ENCODE results near the gene CHMP2A. TPM values are rescaled to one million over a fixed set of nuclear protein-coding genes. Genes with fewer than 3 reads are reported as not detected.
A peak's percentile ranks its signal among the peaks of the same experiment; 100 is the strongest.

Gene CHMP2A
- total and polyA plus RNA-seq, 4 donors: 87.7 to 309 (median 192) TPM

DNA sequence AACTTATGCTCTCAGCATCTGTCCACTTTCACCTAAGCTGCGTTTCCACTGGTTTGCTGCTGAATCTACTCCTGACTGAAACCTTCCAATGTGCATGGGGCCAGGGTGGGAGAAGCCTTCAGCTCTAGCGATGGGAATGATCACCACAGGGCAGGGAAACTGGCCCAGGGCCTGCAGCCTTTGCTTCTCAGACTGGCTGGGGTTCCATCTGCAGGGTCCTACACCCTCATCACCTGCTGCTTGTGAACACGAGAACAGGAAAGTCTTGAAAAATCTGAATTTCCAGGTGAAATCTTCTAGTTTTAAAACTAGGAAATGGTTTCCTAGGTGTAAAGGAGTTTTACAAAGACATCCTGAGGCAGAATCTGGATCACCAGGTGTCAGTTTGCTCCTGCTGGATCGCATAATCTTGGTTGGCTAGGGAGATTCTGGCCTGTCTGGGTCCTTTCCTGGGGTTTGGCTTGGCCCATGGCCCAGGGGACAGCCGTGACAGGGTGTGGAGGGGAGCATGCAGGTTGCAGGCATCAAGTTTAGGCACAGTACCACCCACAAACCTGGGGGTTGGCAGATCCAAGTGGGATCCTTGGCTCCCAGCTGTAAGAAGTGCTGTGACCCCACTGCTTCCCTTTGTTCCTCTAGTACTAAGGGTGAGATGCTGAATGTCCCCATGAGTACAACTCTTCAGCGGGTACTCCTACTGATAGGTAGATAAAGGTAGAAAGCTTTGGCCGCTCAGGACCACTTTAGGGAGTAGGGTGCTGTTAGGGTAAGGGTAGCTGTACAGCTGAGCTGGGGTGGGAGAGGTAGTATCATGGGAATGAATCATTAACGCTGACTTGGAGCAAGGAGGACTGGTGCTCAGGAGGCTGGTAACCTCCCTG, 5.3 kb upstream of the CHMP2A start:
- TF ChIP-seq, protein P1, sequence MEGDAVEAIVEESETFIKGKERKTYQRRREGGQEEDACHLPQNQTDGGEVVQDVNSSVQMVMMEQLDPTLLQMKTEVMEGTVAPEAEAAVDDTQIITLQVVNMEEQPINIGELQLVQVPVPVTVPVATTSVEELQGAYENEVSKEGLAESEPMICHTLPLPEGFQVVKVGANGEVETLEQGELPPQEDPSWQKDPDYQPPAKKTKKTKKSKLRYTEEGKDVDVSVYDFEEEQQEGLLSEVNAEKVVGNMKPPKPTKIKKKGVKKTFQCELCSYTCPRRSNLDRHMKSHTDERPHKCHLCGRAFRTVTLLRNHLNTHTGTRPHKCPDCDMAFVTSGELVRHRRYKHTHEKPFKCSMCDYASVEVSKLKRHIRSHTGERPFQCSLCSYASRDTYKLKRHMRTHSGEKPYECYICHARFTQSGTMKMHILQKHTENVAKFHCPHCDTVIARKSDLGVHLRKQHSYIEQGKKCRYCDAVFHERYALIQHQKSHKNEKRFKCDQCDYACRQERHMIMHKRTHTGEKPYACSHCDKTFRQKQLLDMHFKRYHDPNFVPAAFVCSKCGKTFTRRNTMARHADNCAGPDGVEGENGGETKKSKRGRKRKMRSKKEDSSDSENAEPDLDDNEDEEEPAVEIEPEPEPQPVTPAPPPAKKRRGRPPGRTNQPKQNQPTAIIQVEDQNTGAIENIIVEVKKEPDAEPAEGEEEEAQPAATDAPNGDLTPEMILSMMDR (IDR thresholded peaks at IDR 0.05; ENCODE audit: control extremely low read depth, extremely low read depth): no peak
- ATAC-seq (ENCODE audit: insufficient read depth, low FRiP score) (no peak), DNase-seq (no peak)
- Histone ChIP-seq H3K36me3 (ENCODE audit: control insufficient read depth in 4 of 4, insufficient read depth in 4 of 4, low read length in 4 of 4) (peaks cover 0 to 11% (median 9%) of the 10 kb centered on the region in 4 donors), H3K4me1 (ENCODE audit: control insufficient read depth in 5 of 5, insufficient read depth in 5 of 5, low read length in 5 of 5) (peaks cover 9 to 45% (median 23%) of the 10 kb centered on the region in 5 donors), H3K27ac (ENCODE audit: low read depth in 1 of 2, low read length in 1 of 2) (peak overlapping the region; percentile 85 to 99), H3K27me3 (ENCODE audit: control insufficient read depth in 3 of 3, insufficient read depth in 3 of 3, low read length in 2 of 3) (peaks cover 0 to 22% (median 12%) of the 10 kb centered on the region in 3 donors), H3K4me3 (no peak overlapping the region), H3K9me3 (ENCODE audit: control insufficient read depth in 4 of 4, insufficient read depth in 3 of 4, low read length in 3 of 4) (no peaks in the 10 kb centered on the region), H3K9ac (ENCODE audit: insufficient read depth in 1 of 2, low read length in 2 of 2) (peak overlapping the region in 1 of 2 donors; percentile 7)
- WGBS, 2 donors: 85 to 86% methylated on average over 8 of the region's 8 CpGs

DNA sequence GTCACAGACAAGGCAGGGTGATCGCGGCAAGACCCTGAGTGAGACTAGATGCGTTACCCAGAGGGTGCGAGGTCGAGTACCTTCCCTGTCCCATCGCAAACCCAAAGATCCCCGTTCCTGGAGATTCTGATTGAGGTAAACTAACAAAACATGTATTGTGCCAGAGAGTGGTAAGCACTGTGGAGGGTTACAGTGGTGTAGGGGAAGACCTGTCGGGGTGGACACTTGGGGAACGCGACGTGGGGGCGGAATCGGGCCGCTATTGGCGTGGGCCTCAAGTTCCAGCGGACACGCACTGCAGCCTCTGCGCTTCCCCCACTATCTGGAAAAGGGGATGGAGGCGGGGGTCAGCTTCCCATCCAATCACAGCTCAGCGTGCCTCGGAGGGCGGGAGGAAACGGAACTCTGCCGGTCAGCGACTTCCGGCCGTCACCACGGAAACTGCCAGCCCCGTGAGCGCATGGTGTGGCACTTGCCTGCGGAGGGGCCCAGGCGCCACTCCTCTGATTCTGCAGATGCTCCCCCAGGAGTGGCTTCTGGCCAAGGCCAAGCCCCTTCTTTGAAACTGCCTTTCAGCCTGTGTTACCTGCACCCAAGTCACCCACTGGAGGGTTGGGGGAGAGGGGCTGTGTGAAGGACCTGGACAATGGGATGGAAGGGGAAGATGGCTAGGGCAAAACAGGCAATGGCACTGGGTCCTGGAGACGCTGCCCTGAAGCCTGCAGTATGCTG, 4.5 kb upstream of the CHMP2A start:
- Histone ChIP-seq H3K27ac (ENCODE audit: low read depth in 1 of 2, low read length in 1 of 2) (peak overlapping the region; percentile 98 to 99), H3K9me3 (ENCODE audit: control insufficient read depth in 4 of 4, insufficient read depth in 3 of 4, low read length in 3 of 4) (no peaks in the 10 kb centered on the region), H3K36me3 (ENCODE audit: control insufficient read depth in 4 of 4, insufficient read depth in 4 of 4, low read length in 4 of 4) (peaks cover 0 to 11% (median 9%) of the 10 kb centered on the region in 4 donors), H3K27me3 (ENCODE audit: control insufficient read depth in 3 of 3, insufficient read depth in 3 of 3, low read length in 2 of 3) (peaks cover 0 to 20% (median 12%) of the 10 kb centered on the region in 3 donors), H3K4me1 (ENCODE audit: control insufficient read depth in 5 of 5, insufficient read depth in 5 of 5, low read length in 5 of 5) (peaks cover 9 to 50% (median 23%) of the 10 kb centered on the region in 5 donors), H3K9ac (ENCODE audit: insufficient read depth in 1 of 2, low read length in 2 of 2) (peak overlapping the region; percentile 95 to 96), H3K4me3 (peak overlapping the region; percentile 72)
- TF ChIP-seq, protein P1 (IDR thresholded peaks at IDR 0.05; ENCODE audit: control extremely low read depth, extremely low read depth): no peak
- 2% methylated on average over 33 of the region's 33 CpGs for WGBS, 2 donors
- DNase-seq (peak; percentile 95 to 97 (median 95)), ATAC-seq (ENCODE audit: insufficient read depth, low FRiP score) (peak; percentile 51)

DNA sequence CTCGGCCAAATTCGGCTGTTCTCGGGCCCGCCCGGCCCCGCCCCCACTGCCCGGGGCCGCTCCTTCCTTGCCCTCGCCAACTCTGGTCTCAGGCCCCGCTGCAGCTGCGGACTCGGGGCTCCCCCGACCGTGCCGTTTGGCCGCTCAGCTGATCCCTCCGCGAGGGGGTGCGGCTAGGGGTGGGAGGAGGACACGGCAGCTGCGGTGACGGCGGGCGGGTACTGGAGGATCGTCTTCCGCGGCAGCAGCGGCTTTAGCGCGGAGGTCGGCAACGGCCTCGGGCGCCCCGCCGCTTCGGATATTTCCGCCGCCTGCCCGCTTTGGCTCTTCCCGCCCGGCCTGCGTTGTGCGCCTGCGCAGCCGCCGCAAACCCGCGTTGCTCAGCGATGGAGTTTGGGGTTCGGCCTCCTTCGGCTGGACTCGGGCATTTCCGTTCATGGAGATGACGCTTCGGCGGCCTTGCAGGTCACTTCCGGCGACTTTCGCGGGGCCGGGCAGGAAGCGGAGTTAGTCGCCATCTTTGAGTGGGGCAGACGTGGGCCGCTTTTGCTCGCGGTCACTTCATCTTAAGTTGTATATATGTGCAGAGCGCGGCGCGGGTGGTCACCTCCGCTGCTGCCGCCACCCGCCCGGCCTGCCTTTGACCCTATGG, 3.8 kb upstream of the CHMP2A start:
- Histone ChIP-seq H3K4me3 (peak overlapping the region; percentile 85), H3K9ac (ENCODE audit: insufficient read depth in 1 of 2, low read length in 2 of 2) (peak overlapping the region; percentile 95 to 96), H3K4me1 (ENCODE audit: control insufficient read depth in 5 of 5, insufficient read depth in 5 of 5, low read length in 5 of 5) (peaks cover 9 to 57% (median 28%) of the 10 kb centered on the region in 5 donors), H3K9me3 (ENCODE audit: control insufficient read depth in 4 of 4, insufficient read depth in 3 of 4, low read length in 3 of 4) (no peaks in the 10 kb centered on the region), H3K27ac (ENCODE audit: low read depth in 1 of 2, low read length in 1 of 2) (peak overlapping the region; percentile 98 to 99), H3K36me3 (ENCODE audit: control insufficient read depth in 4 of 4, insufficient read depth in 4 of 4, low read length in 4 of 4) (peaks cover 0 to 11% (median 9%) of the 10 kb centered on the region in 4 donors), H3K27me3 (ENCODE audit: control insufficient read depth in 3 of 3, insufficient read depth in 3 of 3, low read length in 2 of 3) (peaks cover 0 to 14% (median 12%) of the 10 kb centered on the region in 3 donors)
- DNase-seq (peak; percentile 99 to 100 (median 99)), ATAC-seq (ENCODE audit: insufficient read depth, low FRiP score) (peak; percentile 78)
- WGBS, 2 donors: 0 to 1% methylated on average over 60 to 76 of the region's 76 CpGs
- TF ChIP-seq, protein P1 (IDR thresholded peaks at IDR 0.05; ENCODE audit: control extremely low read depth, extremely low read depth): no peak
